AG04450 (cell line): Measurements from ENCODE around the gene IQGAP1. TPM values are rescaled to one million over a fixed set of nuclear protein-coding genes. Genes with fewer than 3 reads are reported as not detected.

ENCODE experiments used
- CTCF ChIA-PET: fragments of 300-600, 350-600 bp; formaldehyde crosslinking; extraction: SDS; loops from one replicate; lab custom pipeline; 2022; ENCODE audit warnings: antibody characterized with exemption, inconsistent platforms; lab: Charles Lee
- POLR2A ChIA-PET: fragments of 350-600 bp; formaldehyde crosslinking; extraction: SDS; loops from one replicate; lab custom pipeline; 2021; ENCODE audit warnings: antibody characterized with exemption, inconsistent platforms; lab: Yijun Ruan, JAX
- DNase-seq: peaks from one replicate; pipeline ENCODE4 v3.0.0-alpha.2; 2011; ENCODE audit warnings: low read depth, low spot score
- H3K27ac ChIP-seq: one replicate; pipeline ENCODE4 v1.5.1; 2012; ENCODE audit warnings: low read depth, low read length, control low read depth
- H3K27me3 ChIP-seq: one replicate; pipeline ENCODE4 v1.6.0; 2012; ENCODE audit warnings: low read length; ENCODE audit not compliant: control insufficient read depth, insufficient read depth
- H3K4me3 ChIP-seq: 2 replicates; pipeline ENCODE4 v1.5.1; 2011; ENCODE audit warnings: mild to moderate bottlenecking, low read depth, low read length, control low read depth
- H3K9me3 ChIP-seq: 2 replicates; pipeline ENCODE4 v1.5.1; 2012; ENCODE audit warnings: low read length; ENCODE audit not compliant: control insufficient read depth, insufficient read depth
- polyA plus RNA-seq: library from polyadenylated mRNA; depleted of rRNA; stranded (reverse); fragments of >200 nt; gene quantifications from 2 replicates; pipeline ENCODE4 v1.2.3, GENCODE V29; 2011
- TF ChIP-seq, protein P1 (sequence below): IDR thresholded peaks from 2 replicates; pipeline ENCODE4 v1.5.1; 2011; ENCODE audit warnings: low read depth, low read length, control low read depth, inconsistent platforms

IQGAP1 gene
- polyA plus RNA-seq, 1 experiment = 170 TPM

DNA sequence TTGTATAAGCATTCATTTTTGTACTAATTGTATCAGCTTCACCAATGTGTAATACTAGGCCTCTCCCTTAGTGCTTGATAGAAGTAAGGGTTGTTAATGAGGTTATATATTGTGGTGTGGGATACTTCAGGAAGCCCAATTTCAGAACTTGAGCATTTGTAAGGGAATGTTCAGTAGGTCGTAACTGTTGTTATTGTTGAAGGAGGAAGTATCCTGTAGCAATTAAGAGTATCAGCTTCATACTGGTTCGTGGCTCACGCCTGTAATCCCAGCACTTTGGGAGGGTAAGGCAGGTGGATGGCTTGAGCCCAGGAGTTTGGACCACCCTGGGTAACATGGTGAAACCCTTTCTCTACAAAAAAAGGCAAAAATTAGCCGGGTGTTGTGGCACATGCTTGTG, 30.6 kb downstream of the IQGAP1 start:
- no peak for DNase-seq
- ChIA-PET CTCF (interaction anchor here (2.3 kb wide), 1 partner anchor 99 kb away, joined by 5 read pairs; no protein-coding TSS in a partner anchor), POLR2A (no interaction called here)
- TF ChIP-seq, protein P1, sequence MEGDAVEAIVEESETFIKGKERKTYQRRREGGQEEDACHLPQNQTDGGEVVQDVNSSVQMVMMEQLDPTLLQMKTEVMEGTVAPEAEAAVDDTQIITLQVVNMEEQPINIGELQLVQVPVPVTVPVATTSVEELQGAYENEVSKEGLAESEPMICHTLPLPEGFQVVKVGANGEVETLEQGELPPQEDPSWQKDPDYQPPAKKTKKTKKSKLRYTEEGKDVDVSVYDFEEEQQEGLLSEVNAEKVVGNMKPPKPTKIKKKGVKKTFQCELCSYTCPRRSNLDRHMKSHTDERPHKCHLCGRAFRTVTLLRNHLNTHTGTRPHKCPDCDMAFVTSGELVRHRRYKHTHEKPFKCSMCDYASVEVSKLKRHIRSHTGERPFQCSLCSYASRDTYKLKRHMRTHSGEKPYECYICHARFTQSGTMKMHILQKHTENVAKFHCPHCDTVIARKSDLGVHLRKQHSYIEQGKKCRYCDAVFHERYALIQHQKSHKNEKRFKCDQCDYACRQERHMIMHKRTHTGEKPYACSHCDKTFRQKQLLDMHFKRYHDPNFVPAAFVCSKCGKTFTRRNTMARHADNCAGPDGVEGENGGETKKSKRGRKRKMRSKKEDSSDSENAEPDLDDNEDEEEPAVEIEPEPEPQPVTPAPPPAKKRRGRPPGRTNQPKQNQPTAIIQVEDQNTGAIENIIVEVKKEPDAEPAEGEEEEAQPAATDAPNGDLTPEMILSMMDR = no peak
- no peaks in the 10 kb centered on the region for H3K27me3 ChIP-seq
- no peak overlapping the region for H3K4me3 ChIP-seq
- H3K27ac ChIP-seq = no peak overlapping the region
- H3K9me3 ChIP-seq = no peaks in the 10 kb centered on the region

DNA sequence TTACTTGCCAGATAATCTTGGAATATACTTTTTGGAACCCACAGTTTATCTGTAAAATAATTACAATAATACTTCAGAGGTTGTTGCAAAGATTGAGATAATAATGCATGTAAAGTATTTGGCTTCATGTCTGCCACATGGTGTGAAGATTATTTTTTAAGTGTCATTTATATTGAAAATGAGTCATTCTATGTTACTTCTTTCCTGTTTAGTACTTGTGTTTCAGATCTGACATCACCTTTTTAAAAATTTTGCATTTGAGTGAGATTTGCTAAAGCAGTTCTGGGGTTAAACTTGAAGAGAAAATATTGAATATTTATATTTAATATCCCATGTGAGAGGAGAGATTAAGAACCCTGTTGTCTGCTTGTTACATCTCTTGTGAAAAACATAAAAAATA, 31.2 kb downstream of the IQGAP1 start:
- ChIA-PET POLR2A (no interaction called here), CTCF (interaction anchor here (2.3 kb wide), 1 partner anchor 100 kb away, joined by 5 read pairs; no protein-coding TSS in a partner anchor)
- no peak overlapping the region for H3K4me3 ChIP-seq
- TF ChIP-seq, protein P1 = no peak
- no peaks in the 10 kb centered on the region for H3K27me3 ChIP-seq
- H3K9me3 ChIP-seq = no peaks in the 10 kb centered on the region
- H3K27ac ChIP-seq = no peak overlapping the region
- DNase-seq = no peak

DNA sequence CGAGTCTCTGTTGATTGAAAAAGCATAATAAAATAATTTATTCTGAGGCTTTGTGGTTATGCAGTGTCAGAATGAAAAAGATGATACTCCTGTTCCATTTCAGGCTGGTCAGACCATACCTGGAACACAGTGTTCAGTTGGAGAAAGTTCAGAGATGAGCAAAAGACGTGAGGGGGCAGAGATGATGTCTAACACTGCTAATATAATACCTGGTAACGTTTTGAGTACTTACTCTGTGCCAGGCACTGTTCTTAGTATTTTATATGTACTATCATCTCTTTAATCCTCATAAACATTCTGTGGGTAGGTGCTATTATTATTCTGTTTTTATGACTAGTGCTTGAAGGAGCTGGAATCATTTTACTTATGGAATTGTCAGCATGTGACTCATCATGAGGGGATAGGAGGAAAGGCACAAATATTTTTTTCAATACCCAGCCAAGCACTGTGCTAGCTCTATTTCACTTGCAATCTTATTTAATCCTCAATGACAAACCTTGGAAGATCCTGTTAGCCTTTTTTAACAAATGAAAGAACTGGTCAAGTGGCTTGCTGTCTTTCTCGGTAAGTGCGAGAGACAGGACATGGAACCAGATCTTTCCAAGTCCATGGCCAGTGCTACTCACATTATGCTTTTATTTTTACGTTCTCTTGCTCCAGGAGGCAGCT, 31.8 kb downstream of the IQGAP1 start:
- peak; percentile 59 for DNase-seq
- no peaks in the 10 kb centered on the region for H3K27me3 ChIP-seq
- ChIA-PET CTCF (interaction anchor here (2.3 kb wide), 1 partner anchor 100 kb away, joined by 5 read pairs; no protein-coding TSS in a partner anchor), POLR2A (interaction anchor here (0.5 to 1.1 kb wide), 4 partner anchors 17 to 113 kb away, joined by 3 to 10 read pairs (median 5); partner anchors contain the start of gene IQGAP1)
- no peaks in the 10 kb centered on the region for H3K9me3 ChIP-seq
- TF ChIP-seq, protein P1 = no peak
- H3K27ac ChIP-seq = peak overlapping the region; percentile 80
- H3K4me3 ChIP-seq = peak overlapping the region; percentile 38

DNA sequence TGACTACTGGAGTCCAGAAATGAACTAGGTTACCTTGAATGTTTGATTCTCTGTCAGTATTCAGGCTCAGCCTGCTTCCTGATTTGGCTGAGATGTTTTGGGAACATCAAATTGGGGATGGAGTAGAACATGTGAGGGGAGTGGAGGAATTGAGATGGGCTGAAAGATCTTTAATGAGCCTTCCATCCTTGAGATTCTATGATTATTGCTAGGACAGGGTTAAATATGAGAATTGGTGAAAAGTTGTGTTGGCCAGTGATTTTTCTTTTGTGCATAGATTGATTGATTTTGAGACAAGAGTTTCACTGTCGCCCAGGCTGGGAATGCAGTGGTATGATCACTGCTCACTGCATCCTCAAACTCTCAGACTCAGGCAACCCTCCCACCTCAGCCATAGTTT, 32.4 kb downstream of the IQGAP1 start:
- Histone ChIP-seq H3K27ac (peak overlapping the region; percentile 80), H3K27me3 (no peaks in the 10 kb centered on the region), H3K9me3 (no peaks in the 10 kb centered on the region), H3K4me3 (peak overlapping the region; percentile 38)
- ChIA-PET POLR2A (interaction anchor here (0.7 to 1.1 kb wide), 2 partner anchors 18 to 32 kb away, joined by 3 to 10 read pairs; partner anchors contain the start of gene IQGAP1), CTCF (no interaction called here)
- TF ChIP-seq, protein P1 = no peak
- DNase-seq = no peak

DNA sequence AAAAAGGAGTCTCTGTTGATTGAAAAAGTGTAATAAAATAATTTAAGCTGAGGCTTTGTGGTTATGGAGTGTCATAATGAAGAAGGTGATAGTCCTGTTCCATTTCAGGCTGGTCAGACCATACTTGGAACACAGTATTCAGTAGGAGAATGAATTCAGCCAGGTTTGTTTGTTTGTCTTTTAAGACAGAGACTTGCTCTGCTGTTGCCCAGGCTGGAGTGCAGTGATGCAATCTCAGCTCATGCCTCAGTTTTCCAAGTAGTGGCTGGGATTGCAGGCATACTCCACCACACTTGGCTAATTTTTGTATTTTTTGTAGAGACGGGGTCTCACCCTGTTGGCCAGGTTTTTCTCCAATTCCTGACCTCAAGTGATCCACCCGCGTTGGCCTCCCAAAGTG, 33.5 kb downstream of the IQGAP1 start:
- H3K27ac ChIP-seq = no peak overlapping the region
- TF ChIP-seq, protein P1 = no peak
- ChIA-PET CTCF (interaction anchor here (0.8 to 1.6 kb wide), 3 partner anchors 61 to 102 kb away, joined by 3 to 8 read pairs (median 3); no protein-coding TSS in a partner anchor), POLR2A (no interaction called here)
- no peaks in the 10 kb centered on the region for H3K9me3 ChIP-seq
- H3K4me3 ChIP-seq = no peak overlapping the region
- DNase-seq = no peak
- H3K27me3 ChIP-seq = no peaks in the 10 kb centered on the region
